ENCODE results near the gene CSAD. TPM values are rescaled to one million over a fixed set of nuclear protein-coding genes. Genes with fewer than 3 reads are reported as not detected.

Gene CSAD
- total and polyA plus RNA-seq, 2 donors (not counting 3 experiments of a cell fraction or from before 2014, with no cell fraction given): 21.1 to 24.4 TPM

DNA sequence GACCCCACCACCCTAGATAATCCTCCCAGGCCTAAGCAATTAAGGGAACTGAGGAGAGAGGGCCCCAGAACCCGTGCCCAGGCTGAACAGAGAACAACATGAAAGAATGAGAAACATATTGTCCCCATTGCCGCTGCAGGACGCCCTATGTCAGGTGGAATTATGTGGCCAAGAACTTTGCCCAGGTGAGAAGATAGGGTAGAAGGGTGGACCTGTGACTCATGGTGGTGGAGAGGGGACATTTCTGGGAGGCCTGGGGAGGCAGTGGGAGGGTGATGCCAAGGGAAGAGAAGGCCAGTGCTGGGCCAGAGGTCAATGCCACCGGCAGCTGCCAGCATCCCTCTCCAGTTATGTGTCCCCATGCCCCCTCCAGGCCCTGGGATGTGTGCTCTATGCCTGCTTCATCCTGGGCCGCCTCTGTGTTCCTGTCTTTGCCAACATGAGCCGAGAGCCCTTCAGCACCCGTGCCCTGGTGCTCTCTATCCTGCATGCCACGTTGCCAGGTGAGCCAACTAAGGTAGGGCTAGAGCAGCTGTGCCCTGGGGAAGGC lies 61.9 kb downstream of the CSAD start:
- Histone ChIP-seq H3K9ac (replicated peaks; ENCODE audit: extremely low read depth, insufficient read depth, low read length) (no peak overlapping the region), H3K4me3 (replicated peaks in 1 of 3; ENCODE audit: insufficient read depth in 1 of 3, low read depth in 1 of 3, low read length in 3 of 3) (no peak overlapping the region), H3K36me3 (ENCODE audit: control insufficient read depth in 2 of 2, extremely low read depth in 1 of 2, insufficient read depth in 2 of 2, low read length in 2 of 2) (no peaks in the 10 kb centered on the region), H3K4me2 (ENCODE audit: insufficient read depth, low read length) (no peak overlapping the region), H4K20me1 (replicated peaks; ENCODE audit: control insufficient read depth, extremely low read depth, insufficient read depth, low read length) (no peaks in the 10 kb centered on the region), H3K9me3 (replicated peaks; ENCODE audit: control insufficient read depth, insufficient read depth, low read length) (no peaks in the 10 kb centered on the region), H3K79me2 (ENCODE audit: control insufficient read depth, insufficient read depth, low read length) (no peaks in the 10 kb centered on the region), H2AFZ (ENCODE audit: low read depth, low read length) (no peak overlapping the region), H3K27ac (ENCODE audit: insufficient read depth, low read depth, low read length) (no peak overlapping the region), H3K4me1 (ENCODE audit: control insufficient read depth, extremely low read depth, insufficient read depth, low read length) (no peaks in the 10 kb centered on the region), H3K27me3 (ENCODE audit: control insufficient read depth in 2 of 2, insufficient read depth in 2 of 2, low read length in 2 of 2) (no peaks in the 10 kb centered on the region), H3K9me1 (replicated peaks; ENCODE audit: control insufficient read depth, extremely low read depth, insufficient read depth, low read length) (no peaks in the 10 kb centered on the region)
- dilution Hi-C loops (cut with MboI; ENCODE audit: extremely low pct_ligation_motif_present, low sequenced_read_pairs): no loop called here
- FAIRE-seq (no peak), DNase-seq (ENCODE audit: low read depth, low spot score) (no peak)
- no TSS peak for BruUV-seq (replicated peaks)
- TF ChIP-seq MYC (IDR thresholded peaks at IDR 0.05; ENCODE audit: low read depth, low read length): no peak
- TF ChIP-seq POLR2A (IDR thresholded peaks at IDR 0.05; ENCODE audit: low read depth, low read length): no peak
- TF ChIP-seq, protein P1, sequence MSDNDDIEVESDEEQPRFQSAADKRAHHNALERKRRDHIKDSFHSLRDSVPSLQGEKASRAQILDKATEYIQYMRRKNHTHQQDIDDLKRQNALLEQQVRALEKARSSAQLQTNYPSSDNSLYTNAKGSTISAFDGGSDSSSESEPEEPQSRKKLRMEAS (IDR thresholded peaks at IDR 0.05; ENCODE audit: insufficient read depth, insufficient read length): no peak
- no peak for TF ChIP-seq EZH2 (IDR thresholded peaks at IDR 0.05; ENCODE audit: borderline replicate concordance, low read depth, low read length, severe bottlenecking)
- intact Hi-C loops (cut with micrococcal nuclease): no loop called here
- ChIA-PET POLR2A (no interaction called here), CTCF (no interaction called here)

DNA sequence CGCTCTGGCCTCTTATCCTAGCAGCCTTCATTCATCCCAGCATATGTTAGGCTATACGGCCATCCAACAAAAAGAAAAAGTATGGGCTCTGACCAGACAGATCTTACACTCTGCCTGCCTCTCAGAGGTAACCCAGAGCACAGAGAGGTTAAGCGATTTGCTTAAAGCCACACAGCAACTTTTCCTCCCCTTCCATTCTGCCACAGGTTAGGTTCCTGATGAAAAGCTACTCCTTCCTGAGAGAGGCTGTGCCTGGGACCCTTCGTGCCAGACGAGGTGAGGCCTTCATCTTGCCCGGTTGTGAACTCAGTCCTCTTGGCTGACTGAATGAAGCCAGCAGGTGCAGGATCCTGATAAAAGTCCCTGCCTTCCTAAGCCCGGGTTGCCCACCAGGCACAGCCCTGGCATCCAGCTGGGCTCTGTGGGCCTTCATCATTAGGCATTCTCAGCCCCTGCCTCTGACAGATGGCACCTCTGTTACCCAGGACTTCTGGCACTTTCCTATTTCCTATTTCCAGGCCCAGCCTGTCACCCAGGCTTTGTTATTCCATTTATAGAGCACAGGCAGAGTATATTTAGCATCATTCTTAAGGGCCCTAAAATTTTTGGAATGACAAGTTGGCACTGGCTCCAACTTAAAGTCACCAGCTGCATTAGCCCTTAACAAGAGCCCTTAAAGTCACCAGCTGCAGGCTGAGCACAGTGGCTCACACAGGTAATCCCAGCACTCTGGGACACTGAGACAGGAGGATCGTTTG lies 64.7 kb downstream of the CSAD start:
- H3K27ac ChIP-seq (ENCODE audit: insufficient read depth, low read depth, low read length): no peak overlapping the region
- H3K9ac ChIP-seq (replicated peaks; ENCODE audit: extremely low read depth, insufficient read depth, low read length): no peak overlapping the region
- POLR2A ChIA-PET: no interaction called here
- no peak overlapping the region for H2AFZ ChIP-seq (ENCODE audit: low read depth, low read length)
- FAIRE-seq: no peak
- no peak overlapping the region for H3K4me2 ChIP-seq (ENCODE audit: insufficient read depth, low read length)
- dilution Hi-C loops (cut with MboI; ENCODE audit: extremely low pct_ligation_motif_present, low sequenced_read_pairs): no loop called here
- intact Hi-C loops (cut with micrococcal nuclease): no loop called here
- CTCF ChIA-PET: no interaction called here
- H4K20me1 ChIP-seq (replicated peaks; ENCODE audit: control insufficient read depth, extremely low read depth, insufficient read depth, low read length): no peaks in the 10 kb centered on the region
- no peak overlapping the region for H3K4me3 ChIP-seq (replicated peaks in 1 of 3; ENCODE audit: insufficient read depth in 1 of 3, low read depth in 1 of 3, low read length in 3 of 3)
- no TSS peak for BruUV-seq (replicated peaks)
- no peaks in the 10 kb centered on the region for H3K36me3 ChIP-seq (ENCODE audit: control insufficient read depth in 2 of 2, extremely low read depth in 1 of 2, insufficient read depth in 2 of 2, low read length in 2 of 2)
- H3K4me1 ChIP-seq (ENCODE audit: control insufficient read depth, extremely low read depth, insufficient read depth, low read length): no peaks in the 10 kb centered on the region
- H3K9me1 ChIP-seq (replicated peaks; ENCODE audit: control insufficient read depth, extremely low read depth, insufficient read depth, low read length): no peaks in the 10 kb centered on the region
- no peak for TF ChIP-seq EZH2 (IDR thresholded peaks at IDR 0.05; ENCODE audit: borderline replicate concordance, low read depth, low read length, severe bottlenecking)
- no peaks in the 10 kb centered on the region for H3K79me2 ChIP-seq (ENCODE audit: control insufficient read depth, insufficient read depth, low read length)
- H3K27me3 ChIP-seq (ENCODE audit: control insufficient read depth in 2 of 2, insufficient read depth in 2 of 2, low read length in 2 of 2): no peaks in the 10 kb centered on the region
- no peak for DNase-seq (ENCODE audit: low read depth, low spot score)
- no peaks in the 10 kb centered on the region for H3K9me3 ChIP-seq (replicated peaks; ENCODE audit: control insufficient read depth, insufficient read depth, low read length)

Data from endothelial cell of umbilical vein (primary cell).